ENCODE data around the gene KATNAL1. TPM values are rescaled to one million over a fixed set of nuclear protein-coding genes. Genes with fewer than 3 reads are reported as not detected.

Gene KATNAL1
- total and polyA plus RNA-seq, 2 experiments from 2014 or later, result 2.1 to 9.8 TPM

DNA sequence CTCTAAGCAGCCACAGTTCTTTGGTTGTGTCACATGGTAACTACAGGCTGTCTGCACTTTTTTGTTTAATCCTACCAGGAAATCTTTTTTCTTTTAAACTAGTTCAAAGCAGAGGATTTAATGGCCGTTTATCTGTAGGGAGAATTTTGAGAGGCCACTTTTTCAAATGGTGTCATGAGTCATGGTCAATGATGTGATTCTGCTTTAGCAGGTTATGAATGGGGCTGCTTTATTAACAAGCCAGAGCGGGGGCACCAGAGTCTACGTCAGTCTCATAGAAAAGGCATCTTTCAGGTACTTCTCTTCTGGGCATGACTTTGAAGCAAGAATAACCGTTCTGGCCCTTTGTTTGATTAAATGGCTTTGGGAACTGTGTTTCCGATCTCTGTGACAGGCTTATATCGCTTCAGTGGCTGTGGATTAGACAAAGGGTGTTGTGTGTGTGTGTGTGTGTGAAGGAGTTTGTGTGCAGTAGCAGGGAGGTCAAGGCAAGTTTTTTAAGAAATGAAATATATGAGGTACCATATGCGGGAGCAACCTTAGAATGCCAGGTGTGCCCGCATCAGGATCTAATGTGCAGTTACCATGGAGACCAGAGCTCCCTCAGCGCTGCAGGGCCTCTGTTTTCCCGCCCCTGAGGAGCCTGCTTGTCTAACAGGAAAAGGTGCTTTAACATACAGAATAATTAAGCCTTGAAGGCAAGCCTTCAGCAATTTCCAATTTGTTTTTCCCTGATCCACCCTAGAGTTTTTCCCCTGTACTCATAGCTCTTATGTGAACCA, 120.5 kb downstream of the KATNAL1 start:
- Histone ChIP-seq H3K9me2 (replicated peaks; ENCODE audit: insufficient read depth) (no peaks in the 10 kb centered on the region), H3K36me3 (replicated peaks; ENCODE audit: insufficient read depth, low read depth) (no peaks in the 10 kb centered on the region), H3K4me1 (ENCODE audit: insufficient read depth) (peaks cover 4% of the 10 kb centered on the region), H3K27ac (no peak overlapping the region), H4K20me1 (ENCODE audit: insufficient read depth, poor library complexity, severe bottlenecking) (no peaks in the 10 kb centered on the region), H3K4me2 (no peak overlapping the region), H2AFZ (no peak overlapping the region), H3K79me2 (no peaks in the 10 kb centered on the region), H3K4me3 (no peak overlapping the region), H3K27me3 (no peaks in the 10 kb centered on the region), H3K9me3 (ENCODE audit: low read depth) (no peaks in the 10 kb centered on the region)
- 47% methylated on average over 10 of the region's 10 CpGs for WGBS (ENCODE audit: low lambda C conversion rate, missing lambda C conversion rate)
- TF ChIP-seq, protein P1, sequence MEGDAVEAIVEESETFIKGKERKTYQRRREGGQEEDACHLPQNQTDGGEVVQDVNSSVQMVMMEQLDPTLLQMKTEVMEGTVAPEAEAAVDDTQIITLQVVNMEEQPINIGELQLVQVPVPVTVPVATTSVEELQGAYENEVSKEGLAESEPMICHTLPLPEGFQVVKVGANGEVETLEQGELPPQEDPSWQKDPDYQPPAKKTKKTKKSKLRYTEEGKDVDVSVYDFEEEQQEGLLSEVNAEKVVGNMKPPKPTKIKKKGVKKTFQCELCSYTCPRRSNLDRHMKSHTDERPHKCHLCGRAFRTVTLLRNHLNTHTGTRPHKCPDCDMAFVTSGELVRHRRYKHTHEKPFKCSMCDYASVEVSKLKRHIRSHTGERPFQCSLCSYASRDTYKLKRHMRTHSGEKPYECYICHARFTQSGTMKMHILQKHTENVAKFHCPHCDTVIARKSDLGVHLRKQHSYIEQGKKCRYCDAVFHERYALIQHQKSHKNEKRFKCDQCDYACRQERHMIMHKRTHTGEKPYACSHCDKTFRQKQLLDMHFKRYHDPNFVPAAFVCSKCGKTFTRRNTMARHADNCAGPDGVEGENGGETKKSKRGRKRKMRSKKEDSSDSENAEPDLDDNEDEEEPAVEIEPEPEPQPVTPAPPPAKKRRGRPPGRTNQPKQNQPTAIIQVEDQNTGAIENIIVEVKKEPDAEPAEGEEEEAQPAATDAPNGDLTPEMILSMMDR (IDR thresholded peaks at IDR 0.05; ENCODE audit: poor library complexity), result no peak
- TF ChIP-seq EZH2 (IDR thresholded peaks at IDR 0.05; ENCODE audit: borderline replicate concordance), result no peak
- no peak for TF ChIP-seq EZH2phosphoT487 (IDR thresholded peaks at IDR 0.05; ENCODE audit: low read depth, severe bottlenecking, unreplicated experiment)
- no peak for DNase-seq (ENCODE audit: low spot score)

DNA sequence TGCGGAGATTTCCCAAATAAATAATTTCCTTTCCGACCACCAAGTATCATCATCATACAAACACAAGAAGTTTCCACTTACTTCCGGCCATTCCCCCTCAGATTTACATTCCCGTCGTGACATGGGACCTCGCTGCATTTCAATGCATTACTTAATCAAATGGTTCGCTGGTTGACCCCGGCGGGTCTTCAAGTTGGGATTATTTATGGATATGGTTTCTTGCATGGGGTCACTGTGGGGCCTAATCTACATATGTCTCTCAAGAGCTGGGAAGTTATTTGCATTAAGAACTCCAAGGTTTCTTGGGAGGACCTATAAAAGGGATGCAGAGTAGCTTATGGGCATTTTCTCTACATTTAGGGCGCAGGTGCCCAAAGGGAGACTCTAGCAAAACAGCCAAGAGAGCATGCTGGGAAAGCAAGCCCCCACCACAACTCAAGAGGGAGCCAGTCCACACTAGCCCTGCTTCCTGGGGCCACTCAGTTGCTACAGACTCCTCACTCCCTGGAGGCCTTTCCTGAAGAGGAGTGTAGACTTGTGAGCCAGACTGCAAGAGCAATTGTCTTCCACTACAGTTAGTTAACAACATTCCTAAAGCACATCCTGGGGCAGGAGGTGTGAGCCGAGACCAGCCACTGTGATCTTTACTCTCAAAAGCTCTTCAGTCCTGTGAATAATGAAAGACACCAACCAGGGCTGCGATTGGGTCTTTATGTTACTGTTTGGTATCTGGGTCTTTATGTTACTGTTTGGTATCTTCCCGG, 125.3 kb downstream of the KATNAL1 start:
- Histone ChIP-seq H3K9me3 (ENCODE audit: low read depth) (no peaks in the 10 kb centered on the region), H3K4me2 (no peak overlapping the region), H3K9me2 (replicated peaks; ENCODE audit: insufficient read depth) (no peaks in the 10 kb centered on the region), H3K4me1 (ENCODE audit: insufficient read depth) (peaks cover 4% of the 10 kb centered on the region), H3K27ac (no peak overlapping the region), H2AFZ (no peak overlapping the region), H3K27me3 (no peaks in the 10 kb centered on the region), H3K36me3 (replicated peaks; ENCODE audit: insufficient read depth, low read depth) (no peaks in the 10 kb centered on the region), H3K79me2 (no peaks in the 10 kb centered on the region), H3K4me3 (no peak overlapping the region), H4K20me1 (ENCODE audit: insufficient read depth, poor library complexity, severe bottlenecking) (no peaks in the 10 kb centered on the region)
- WGBS (ENCODE audit: low lambda C conversion rate, missing lambda C conversion rate), result 84% methylated on average over 13 of the region's 13 CpGs
- TF ChIP-seq EZH2phosphoT487 (IDR thresholded peaks at IDR 0.05; ENCODE audit: low read depth, severe bottlenecking, unreplicated experiment) (no peak), EZH2 (IDR thresholded peaks at IDR 0.05; ENCODE audit: borderline replicate concordance) (no peak)
- TF ChIP-seq, protein P1 (IDR thresholded peaks at IDR 0.05; ENCODE audit: poor library complexity), result no peak
- DNase-seq (ENCODE audit: low spot score), result no peak

DNA sequence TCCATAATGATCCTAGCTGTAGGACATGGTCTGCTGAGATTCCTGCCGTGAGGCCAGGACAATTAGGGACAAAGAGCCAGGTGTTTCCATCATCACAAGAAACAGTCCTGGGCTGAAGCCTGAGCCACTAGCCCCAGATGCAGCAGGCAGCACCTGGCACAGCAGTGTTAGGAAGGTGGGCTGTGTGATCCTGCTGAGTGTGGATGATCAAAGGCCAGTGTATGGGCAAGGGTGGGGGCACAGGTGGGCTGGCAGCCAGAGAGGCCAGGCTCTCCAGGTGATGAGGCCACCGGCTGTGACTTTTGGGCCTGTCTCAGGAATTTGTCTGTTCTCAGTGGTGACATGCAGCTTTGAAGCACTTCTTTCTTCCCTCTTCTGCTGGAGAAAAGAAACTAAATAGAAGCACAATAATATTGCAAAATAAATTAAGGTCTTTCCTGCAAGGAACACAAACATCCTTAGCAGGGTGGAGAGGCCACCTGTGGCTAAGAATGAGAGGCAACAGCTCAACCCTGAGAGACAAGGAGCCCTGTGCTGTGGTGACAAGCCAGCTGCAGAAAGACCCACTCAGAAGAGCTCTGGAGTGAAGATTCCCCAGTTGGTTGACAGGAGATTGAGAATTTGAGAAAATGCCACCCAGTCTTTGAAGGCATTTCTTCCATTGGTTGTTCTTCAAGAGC, 127.6 kb downstream of the KATNAL1 start:
- TF ChIP-seq EZH2phosphoT487 (IDR thresholded peaks at IDR 0.05; ENCODE audit: low read depth, severe bottlenecking, unreplicated experiment), result no peak
- TF ChIP-seq, protein P1 (IDR thresholded peaks at IDR 0.05; ENCODE audit: poor library complexity), result no peak
- TF ChIP-seq EZH2 (IDR thresholded peaks at IDR 0.05; ENCODE audit: borderline replicate concordance), result no peak
- Histone ChIP-seq H2AFZ (no peak overlapping the region), H3K36me3 (replicated peaks; ENCODE audit: insufficient read depth, low read depth) (no peaks in the 10 kb centered on the region), H3K4me3 (no peak overlapping the region), H3K79me2 (no peaks in the 10 kb centered on the region), H3K27me3 (no peaks in the 10 kb centered on the region), H3K4me2 (no peak overlapping the region), H3K9me3 (ENCODE audit: low read depth) (no peaks in the 10 kb centered on the region), H3K9me2 (replicated peaks; ENCODE audit: insufficient read depth) (no peaks in the 10 kb centered on the region), H3K4me1 (ENCODE audit: insufficient read depth) (no peaks in the 10 kb centered on the region), H4K20me1 (ENCODE audit: insufficient read depth, poor library complexity, severe bottlenecking) (no peaks in the 10 kb centered on the region), H3K27ac (no peak overlapping the region)
- DNase-seq (ENCODE audit: low spot score), result no peak
- 73% methylated on average over 2 of the region's 2 CpGs for WGBS (ENCODE audit: low lambda C conversion rate, missing lambda C conversion rate)
